H9 (cell line): Measurements from ENCODE around the gene SLC12A4. TPM values are rescaled to one million over a fixed set of nuclear protein-coding genes. Genes with fewer than 3 reads are reported as not detected.
A peak's percentile ranks its signal among the peaks of the same experiment; 100 is the strongest.

Experiments
- DNase-seq: peaks from one replicate; pipeline ENCODE4 v3.0.0-alpha.2; 2017
- H2AFZ ChIP-seq: one replicate; pipeline ENCODE4 v1.6.1; 2013; ENCODE audit warnings: mild to moderate bottlenecking, low read length, control low read depth, moderate library complexity
- H2AK5ac ChIP-seq: 2 replicates; pipeline ENCODE4 v1.6.1; 2013; ENCODE audit warnings: low read length, control low read depth, mixed read lengths; ENCODE audit not compliant: insufficient read length
- H2BK120ac ChIP-seq: one replicate; pipeline ENCODE4 v1.6.1; 2013; ENCODE audit warnings: low read depth, mild to moderate bottlenecking, low read length, control low read depth, inconsistent platforms; ENCODE audit not compliant: poor library complexity, severe bottlenecking
- H2BK12ac ChIP-seq: 2 replicates; pipeline ENCODE4 v1.6.1; 2013; ENCODE audit warnings: low read length, control low read depth, mixed read lengths, low read depth; ENCODE audit not compliant: insufficient read length
- H2BK15ac ChIP-seq: 2 replicates; pipeline ENCODE4 v1.6.1; 2013; ENCODE audit warnings: low read depth, low read length, control low read depth
- H2BK20ac ChIP-seq: one replicate; pipeline ENCODE4 v1.6.1; 2013; ENCODE audit warnings: low read depth, mild to moderate bottlenecking, low read length, control low read depth, inconsistent platforms; ENCODE audit not compliant: poor library complexity, severe bottlenecking
- H2BK5ac ChIP-seq: 2 replicates; pipeline ENCODE4 v1.6.1; 2013; ENCODE audit warnings: low read length, control low read depth, mixed read lengths; ENCODE audit not compliant: insufficient read length
- H3K14ac ChIP-seq: 2 replicates; pipeline ENCODE4 v1.6.1; 2013; ENCODE audit warnings: low read length, control low read depth; ENCODE audit not compliant: insufficient read depth
- H3K18ac ChIP-seq: 2 replicates; pipeline ENCODE4 v1.6.1; 2013; ENCODE audit warnings: low read depth, mild to moderate bottlenecking, mixed read lengths, low read length, control low read depth; ENCODE audit not compliant: insufficient read length
- H3K23ac ChIP-seq: 2 replicates; pipeline ENCODE4 v1.6.1; 2013; ENCODE audit warnings: low read length, control low read depth, mixed read lengths, low read depth; ENCODE audit not compliant: insufficient read length
- H3K23me2 ChIP-seq: 2 replicates; pipeline ENCODE4 v1.6.1; 2013; ENCODE audit warnings: low read depth, mild to moderate bottlenecking, mixed read lengths, low read length, control low read depth; ENCODE audit not compliant: insufficient read length, poor library complexity, severe bottlenecking
- H3K27ac ChIP-seq: 2 replicates; pipeline ENCODE4 v1.5.1; 2013; ENCODE audit warnings: low read length, control low read depth, mixed read lengths, low read depth; ENCODE audit not compliant: insufficient read length
- H3K27me3 ChIP-seq: 2 replicates; pipeline ENCODE4 v1.6.1; 2013; ENCODE audit warnings: low read length, control low read depth, inconsistent platforms; ENCODE audit not compliant: insufficient read depth
- H3K4ac ChIP-seq: 2 replicates; pipeline ENCODE4 v1.6.1; 2013; ENCODE audit warnings: low read depth, mild to moderate bottlenecking, control low read depth, inconsistent platforms, low read length, moderate library complexity
- H3K4me1 ChIP-seq: 2 replicates; pipeline ENCODE4 v1.6.1; 2013; ENCODE audit warnings: low read length, control low read depth, inconsistent platforms; ENCODE audit not compliant: insufficient read depth
- H3K4me2 ChIP-seq: 2 replicates; pipeline ENCODE4 v1.6.1; 2013; ENCODE audit warnings: low read length, control low read depth, mixed read lengths; ENCODE audit not compliant: insufficient read length, insufficient read depth
- H3K56ac ChIP-seq: 2 replicates; pipeline ENCODE4 v1.6.1; 2013; ENCODE audit warnings: low read depth, mild to moderate bottlenecking, mixed read lengths, low read length, control low read depth; ENCODE audit not compliant: insufficient read length
- H3K79me1 ChIP-seq: 2 replicates; pipeline ENCODE4 v1.6.1; 2013; ENCODE audit warnings: low read depth, mild to moderate bottlenecking, moderate library complexity, low read length, control low read depth, inconsistent platforms; ENCODE audit not compliant: insufficient read depth, poor library complexity, severe bottlenecking
- H3K79me2 ChIP-seq: 2 replicates; pipeline ENCODE4 v1.6.1; 2013; ENCODE audit warnings: low read length, control low read depth, inconsistent platforms; ENCODE audit not compliant: insufficient read depth
- H3K9ac ChIP-seq: 2 replicates; pipeline ENCODE4 v1.6.1; 2013; ENCODE audit warnings: low read length, control low read depth, mixed read lengths; ENCODE audit not compliant: insufficient read length; ENCODE audit errors: extremely low read depth
- H3K9me3 ChIP-seq: one replicate; pipeline ENCODE4 v1.6.1; 2013; ENCODE audit warnings: low read depth, low read length, inconsistent platforms; ENCODE audit not compliant: control insufficient read depth
- H3T11ph ChIP-seq: one replicate; pipeline ENCODE4 v1.6.1; 2013; ENCODE audit warnings: mild to moderate bottlenecking, low read length, control low read depth, inconsistent platforms
- H4K20me1 ChIP-seq: one replicate; pipeline ENCODE4 v1.6.1; 2013; ENCODE audit not compliant: control insufficient read depth, insufficient read length, insufficient read depth
- H4K5ac ChIP-seq: 2 replicates; pipeline ENCODE4 v1.6.1; 2013; ENCODE audit warnings: low read depth, mild to moderate bottlenecking, mixed read lengths, low read length, control low read depth; ENCODE audit not compliant: insufficient read length
- H4K8ac ChIP-seq: replicated peaks from 2 replicates; pipeline ENCODE4 v1.6.1; 2013; ENCODE audit warnings: low read length, control low read depth, mixed read lengths, low read depth; ENCODE audit not compliant: insufficient read length
- H4K91ac ChIP-seq: 2 replicates; pipeline ENCODE4 v1.6.1; 2013; ENCODE audit warnings: low read depth, mild to moderate bottlenecking, moderate library complexity, mixed read lengths, low read length, control low read depth; ENCODE audit not compliant: insufficient read length
- H3K27ac Mint-ChIP-seq, 3 experiments: 2 replicates in 2 of 3; 3 replicates in 1 of 3; pipeline ENCODE4 v1.8.0; 2020 to 2021; ENCODE audit warnings: mixed read lengths in 3 of 3, mild to moderate bottlenecking in 1 of 3, moderate library complexity in 1 of 3
- H3K27me3 Mint-ChIP-seq: 2 replicates; pipeline ENCODE4 v1.8.0; 2021; ENCODE audit warnings: low read depth, mild to moderate bottlenecking, moderate library complexity, mixed read lengths
- H3K36me3 Mint-ChIP-seq, 3 experiments: 2 replicates in 2 of 3; 3 replicates in 1 of 3; pipeline ENCODE4 v1.8.0; 2020 to 2021; ENCODE audit warnings: low read depth in 3 of 3, mixed read lengths in 3 of 3; ENCODE audit not compliant: insufficient read depth in 1 of 3
- H3K4me1 Mint-ChIP-seq, 2 experiments: 2 replicates each; pipeline ENCODE4 v1.8.0; 2020; ENCODE audit warnings: mixed read lengths in 2 of 2
- H3K4me3 Mint-ChIP-seq, 2 experiments: 2 replicates in 1 of 2; 3 replicates in 1 of 2; pipeline ENCODE4 v1.8.0; 2020 to 2021; ENCODE audit warnings: mild to moderate bottlenecking in 2 of 2, mixed read lengths in 2 of 2, moderate library complexity in 1 of 2
- H3K9me3 Mint-ChIP-seq, 2 experiments: 2 replicates in 1 of 2; 3 replicates in 1 of 2; pipeline ENCODE4 v1.8.0; 2020; ENCODE audit warnings: mild to moderate bottlenecking in 2 of 2, mixed read lengths in 2 of 2, moderate library complexity in 1 of 2
- WGBS: extraction: QIAGEN DNeasy Blood & Tissue Kit; methylation state at CpG from one replicate; pipeline ENCODE4 v1.1.7; 2013; ENCODE audit warnings: missing lambda C conversion rate, low lambda C conversion rate, mixed read lengths; ENCODE audit not compliant: insufficient read length; ENCODE audit errors: extremely low coverage; 5-methylcytosine and 5-hydroxymethylcytosine counted together
- total RNA-seq: library from RNA; stranded (reverse); gene quantifications from 2 replicates; pipeline ENCODE4 v1.2.1, GENCODE V29; 2021
- TF ChIP-seq, protein P1 (sequence below): fragments of 200-600 bp; sonication (generic); conservative IDR thresholded peaks from 3 replicates; pipeline ENCODE4 v1.8.0; 2021; ENCODE audit warnings: antibody characterized with exemption, mild to moderate bottlenecking

The SLC12A4 gene
- total RNA-seq, 1 experiment from 2014 or later = 46.7 TPM

DNA sequence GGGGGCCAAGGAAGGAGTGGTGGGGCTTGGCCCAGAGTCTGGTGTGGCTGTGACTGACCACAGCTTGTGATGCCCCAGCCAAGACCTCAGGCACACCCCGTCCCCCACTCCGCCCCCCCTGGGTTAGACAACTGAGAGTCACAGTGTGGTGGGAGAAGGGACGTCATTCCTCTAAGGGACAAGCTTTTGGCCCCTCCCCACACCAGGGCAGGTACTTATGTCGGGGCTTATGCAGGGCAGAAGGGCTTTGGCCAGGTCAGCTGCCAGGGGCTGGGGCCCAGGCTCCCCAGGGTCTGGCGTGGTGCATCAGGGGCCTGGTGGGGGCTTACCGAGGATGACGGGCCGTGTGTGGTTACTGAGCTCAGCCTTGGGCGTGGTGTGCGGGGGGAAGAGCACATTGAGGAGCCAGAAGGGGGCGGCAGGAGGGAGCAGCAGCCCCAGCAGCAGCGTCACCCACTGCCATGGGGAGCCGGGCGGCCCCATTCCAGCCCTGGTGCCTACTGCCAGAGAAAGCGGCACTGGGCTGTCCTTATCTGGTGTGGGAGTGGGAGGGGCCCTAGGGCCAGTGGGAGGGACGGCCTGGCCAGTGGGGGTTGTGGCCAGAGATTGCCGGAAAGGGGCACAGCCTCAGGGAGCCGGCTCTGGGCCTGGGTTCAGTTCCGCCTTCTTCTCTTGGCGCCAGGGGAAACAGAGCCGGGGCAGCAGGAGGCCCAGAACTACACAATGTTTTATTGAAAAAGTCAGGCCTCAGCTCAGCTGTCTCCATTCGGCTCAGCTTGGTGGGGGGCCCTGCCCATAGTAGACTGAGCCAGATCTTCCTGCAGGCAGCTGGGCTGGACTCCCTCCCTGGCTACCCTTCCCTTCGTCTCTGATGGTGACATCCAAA, 24.6 kb downstream of the SLC12A4 start, which contains the start of gene LCAT:
Gene LCAT, minus strand, starts transcription at position 502 of the 886 bp plus-strand sequence. Its CDS starts 19 bp downstream, at position 483.
- H3K18ac ChIP-seq = no peak within 1 kb of the TSS
- H2BK5ac ChIP-seq = no peak within 1 kb of the TSS
- no peak within 1 kb of the TSS for H4K5ac ChIP-seq
- H3K79me2 ChIP-seq = no peaks in the 10 kb centered on the region
- H2BK120ac ChIP-seq = no peak within 1 kb of the TSS
- no peak within 1 kb of the TSS for H4K8ac ChIP-seq
- H3K27ac Mint-ChIP-seq = no peak within 1 kb of the TSS; a peak in 1 of 7 replicates
- no peaks in the 10 kb centered on the region for H3K9me3 Mint-ChIP-seq
- H3K9me3 ChIP-seq = no peaks in the 10 kb centered on the region
- H3K27ac ChIP-seq = no peak within 1 kb of the TSS
- no peaks in the 10 kb centered on the region for H3K27me3 Mint-ChIP-seq
- no peak within 1 kb of the TSS for H3T11ph ChIP-seq
- no peaks in the 10 kb centered on the region for H3K27me3 ChIP-seq
- no peaks in the 10 kb centered on the region for H3K23me2 ChIP-seq
- no peak within 1 kb of the TSS for H2BK20ac ChIP-seq
- no peak within 1 kb of the TSS for H3K9ac ChIP-seq
- H2BK12ac ChIP-seq = no peak within 1 kb of the TSS
- H3K14ac ChIP-seq = no peak within 1 kb of the TSS
- H2AK5ac ChIP-seq = no peak within 1 kb of the TSS
- TF ChIP-seq, protein P1, sequence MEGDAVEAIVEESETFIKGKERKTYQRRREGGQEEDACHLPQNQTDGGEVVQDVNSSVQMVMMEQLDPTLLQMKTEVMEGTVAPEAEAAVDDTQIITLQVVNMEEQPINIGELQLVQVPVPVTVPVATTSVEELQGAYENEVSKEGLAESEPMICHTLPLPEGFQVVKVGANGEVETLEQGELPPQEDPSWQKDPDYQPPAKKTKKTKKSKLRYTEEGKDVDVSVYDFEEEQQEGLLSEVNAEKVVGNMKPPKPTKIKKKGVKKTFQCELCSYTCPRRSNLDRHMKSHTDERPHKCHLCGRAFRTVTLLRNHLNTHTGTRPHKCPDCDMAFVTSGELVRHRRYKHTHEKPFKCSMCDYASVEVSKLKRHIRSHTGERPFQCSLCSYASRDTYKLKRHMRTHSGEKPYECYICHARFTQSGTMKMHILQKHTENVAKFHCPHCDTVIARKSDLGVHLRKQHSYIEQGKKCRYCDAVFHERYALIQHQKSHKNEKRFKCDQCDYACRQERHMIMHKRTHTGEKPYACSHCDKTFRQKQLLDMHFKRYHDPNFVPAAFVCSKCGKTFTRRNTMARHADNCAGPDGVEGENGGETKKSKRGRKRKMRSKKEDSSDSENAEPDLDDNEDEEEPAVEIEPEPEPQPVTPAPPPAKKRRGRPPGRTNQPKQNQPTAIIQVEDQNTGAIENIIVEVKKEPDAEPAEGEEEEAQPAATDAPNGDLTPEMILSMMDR = peak; percentile 32; the same call in 2 of the 3 replicates
- H3K4me1 ChIP-seq = no peaks in the 10 kb centered on the region
- DNase-seq = no peak
- H3K79me1 ChIP-seq = no peaks in the 10 kb centered on the region
- no peak within 1 kb of the TSS for H3K4me3 Mint-ChIP-seq
- H3K4ac ChIP-seq = no peak within 1 kb of the TSS
- no peak within 1 kb of the TSS for H3K56ac ChIP-seq
- WGBS = no CpG with 5 or more reads among the region's 23 CpGs
- no peak within 1 kb of the TSS for H2BK15ac ChIP-seq
- no peaks in the 10 kb centered on the region for H4K20me1 ChIP-seq
- H3K4me1 Mint-ChIP-seq = peaks cover 2 to 15% of the 10 kb centered on the region in 2 experiments; a peak in 2 of 4 replicates
- peaks cover 11 to 55% (median 23%) of the 10 kb centered on the region in 3 experiments; a peak in 5 of 7 replicates for H3K36me3 Mint-ChIP-seq
- H4K91ac ChIP-seq = no peak within 1 kb of the TSS
- H3K23ac ChIP-seq = no peak within 1 kb of the TSS
- no peak within 1 kb of the TSS for H2AFZ ChIP-seq
- H3K4me2 ChIP-seq = no peak within 1 kb of the TSS
